Measurements from ENCODE around the gene DPM2.

GRCh38 chr9:127910613-127911205, 26.9 kb downstream of the DPM2 start:
- peak; percentile 16 for TF ChIP-seq CTCF (IDR thresholded peaks at IDR 0.05; ENCODE audit: low read depth, low read length)
- no peak for TF ChIP-seq POLR2A (IDR thresholded peaks at IDR 0.05; ENCODE audit: extremely low read depth, insufficient read length)
- no peak for TF ChIP-seq MAX (IDR thresholded peaks at IDR 0.05; ENCODE audit: low read depth, low read length)
- TF ChIP-seq MYC (IDR thresholded peaks at IDR 0.05; ENCODE audit: low read depth, low read length): no peak

Measured in NB4 (cell line).